ENCODE measurements around the gene EGFR.

The EGFR gene

GRCh38 chr7:55052081-55052480 is 33.3 kb downstream of the EGFR start:
- Histone ChIP-seq H3K36me3 (ENCODE audit: low read length) (no peaks in the 10 kb centered on the region), H3K79me2 (ENCODE audit: insufficient read depth, low read length) (no peaks in the 10 kb centered on the region), H2AFZ (ENCODE audit: low read depth, low read length, severe bottlenecking) (no peak overlapping the region), H3K27ac (ENCODE audit: low read depth, low read length) (no peak overlapping the region), H3K4me2 (ENCODE audit: low read depth, low read length, poor library complexity, severe bottlenecking) (no peak overlapping the region), H3F3A (ENCODE audit: insufficient read depth) (no peaks in the 10 kb centered on the region), H3K9me3 (ENCODE audit: insufficient read depth, low read length) (no peaks in the 10 kb centered on the region), H3K4me3 (ENCODE audit: insufficient read depth, low read length, poor library complexity, severe bottlenecking) (no peak overlapping the region), H4K20me1 (ENCODE audit: low read depth, low read length) (no peaks in the 10 kb centered on the region), H3K9ac (ENCODE audit: low read length) (no peak overlapping the region), H3K9me2 (replicated peaks; ENCODE audit: insufficient read depth, low read length) (no peaks in the 10 kb centered on the region), H3K27me3 (ENCODE audit: low read length) (no peaks in the 10 kb centered on the region)
- TF ChIP-seq CTCF (IDR thresholded peaks at IDR 0.05; ENCODE audit: insufficient read depth, low read length, poor library complexity, severe bottlenecking) (no peak), EZH2phosphoT487 (conservative IDR thresholded peaks at IDR 0.05; ENCODE audit: low read length) (no peak)

- no peak overlapping the region for H3K4me3 ChIP-seq (ENCODE audit: insufficient read depth, low read length, poor library complexity, severe bottlenecking)
- no peaks in the 10 kb centered on the region for H3K79me2 ChIP-seq (ENCODE audit: insufficient read depth, low read length)
- H3K9me3 ChIP-seq (ENCODE audit: insufficient read depth, low read length): no peaks in the 10 kb centered on the region
- H3K4me2 ChIP-seq (ENCODE audit: low read depth, low read length, poor library complexity, severe bottlenecking): no peak overlapping the region
- no peak overlapping the region for H3K27ac ChIP-seq (ENCODE audit: low read depth, low read length)
- no peaks in the 10 kb centered on the region for H3F3A ChIP-seq (ENCODE audit: insufficient read depth)
- H2AFZ ChIP-seq (ENCODE audit: low read depth, low read length, severe bottlenecking): no peak overlapping the region
- no peak overlapping the region for H3K9ac ChIP-seq (ENCODE audit: low read length)
- no peaks in the 10 kb centered on the region for H3K36me3 ChIP-seq (ENCODE audit: low read length)
- no peak for TF ChIP-seq EZH2phosphoT487 (conservative IDR thresholded peaks at IDR 0.05; ENCODE audit: low read length)
- no peak for TF ChIP-seq CTCF (IDR thresholded peaks at IDR 0.05; ENCODE audit: insufficient read depth, low read length, poor library complexity, severe bottlenecking)
- H3K9me2 ChIP-seq (replicated peaks; ENCODE audit: insufficient read depth, low read length): no peaks in the 10 kb centered on the region
- H4K20me1 ChIP-seq (ENCODE audit: low read depth, low read length): no peaks in the 10 kb centered on the region
- H3K27me3 ChIP-seq (ENCODE audit: low read length): no peaks in the 10 kb centered on the region
Measured at GRCh38 chr7:55052741-55053427, 34.1 kb downstream of the EGFR start.

- no peaks in the 10 kb centered on the region for H3K79me2 ChIP-seq (ENCODE audit: insufficient read depth, low read length)
- no peaks in the 10 kb centered on the region for H3F3A ChIP-seq (ENCODE audit: insufficient read depth)
- H2AFZ ChIP-seq (ENCODE audit: low read depth, low read length, severe bottlenecking): no peak overlapping the region
- H3K9me3 ChIP-seq (ENCODE audit: insufficient read depth, low read length): no peaks in the 10 kb centered on the region
- TF ChIP-seq CTCF (IDR thresholded peaks at IDR 0.05; ENCODE audit: insufficient read depth, low read length, poor library complexity, severe bottlenecking) (no peak), EZH2phosphoT487 (conservative IDR thresholded peaks at IDR 0.05; ENCODE audit: low read length) (no peak)
- H3K9ac ChIP-seq (ENCODE audit: low read length): no peak overlapping the region
- H3K4me3 ChIP-seq (ENCODE audit: insufficient read depth, low read length, poor library complexity, severe bottlenecking): no peak overlapping the region
- no peaks in the 10 kb centered on the region for H4K20me1 ChIP-seq (ENCODE audit: low read depth, low read length)
- H3K9me2 ChIP-seq (replicated peaks; ENCODE audit: insufficient read depth, low read length): no peaks in the 10 kb centered on the region
- no peaks in the 10 kb centered on the region for H3K27me3 ChIP-seq (ENCODE audit: low read length)
- no peak overlapping the region for H3K27ac ChIP-seq (ENCODE audit: low read depth, low read length)
- no peak overlapping the region for H3K4me2 ChIP-seq (ENCODE audit: low read depth, low read length, poor library complexity, severe bottlenecking)
- no peaks in the 10 kb centered on the region for H3K36me3 ChIP-seq (ENCODE audit: low read length)
Measured at GRCh38 chr7:55053651-55054571, 35.1 kb downstream of the EGFR start.
